Fibroblast of pulmonary artery (primary cell): ENCODE data around the gene UQCR11.

Experiments
- DNase-seq: peaks from one replicate; pipeline ENCODE4 v3.0.0-alpha.2; 2010; ENCODE audit warnings: low read depth
- H3K4me3 ChIP-seq: replicated peaks from 2 replicates; pipeline ENCODE4 v1.5.1; 2011; ENCODE audit warnings: low read depth, mild to moderate bottlenecking, control low read depth, low read length, moderate library complexity
- CTCF ChIP-seq: IDR thresholded peaks from 2 replicates; pipeline ENCODE4 v1.5.1; 2011; ENCODE audit warnings: mild to moderate bottlenecking, control low read depth, low read length, inconsistent platforms; ENCODE audit errors: missing control alignments

UQCR11 gene

GRCh38 chr19:1574354-1575136, 30.7 kb downstream of the UQCR11 start:
- no peak for DNase-seq
- TF ChIP-seq CTCF = no peak
- no peak overlapping the region for H3K4me3 ChIP-seq

- no peak for TF ChIP-seq CTCF
- no peak for DNase-seq
- no peak overlapping the region for H3K4me3 ChIP-seq
Measured at GRCh38 chr19:1572795-1573194, 32.5 kb downstream of the UQCR11 start.

GRCh38 chr19:1571358-1571757, 33.9 kb downstream of the UQCR11 start:
- TF ChIP-seq CTCF = no peak
- no peak overlapping the region for H3K4me3 ChIP-seq
- no peak for DNase-seq

- no peak for TF ChIP-seq CTCF
Measured at GRCh38 chr19:1570836-1571235, 34.4 kb downstream of the UQCR11 start.

GRCh38 chr19:1569997-1570396, 35.3 kb downstream of the UQCR11 start:
- no peak for TF ChIP-seq CTCF
- H3K4me3 ChIP-seq = no peak overlapping the region
- no peak for DNase-seq

More at GRCh38 chr19:1570836-1571235, 34.4 kb downstream of the UQCR11 start:
- no peak for DNase-seq
- H3K4me3 ChIP-seq = no peak overlapping the region

GRCh38 chr19:1568320-1569019, 36.8 kb downstream of the UQCR11 start, which contains the start of gene MEX3D:
Gene MEX3D, minus strand, starts transcription at chr19:1568325. Its CDS starts 267 bp downstream, at chr19:1568058.
- TF ChIP-seq CTCF = no peak
- DNase-seq = peak; percentile 62
- H3K4me3 ChIP-seq = peak within 1 kb of the TSS; percentile 71
